DMS114 treated with DMSO at 0.1 percent for 48 hours (cell line): ENCODE results near the gene NUTF2.
"Not testable (repeated sequence)": the region's sequence is repeated elsewhere in the genome, so short reads cannot be mapped to it uniquely, and the experiment has no call there.

Experiments
- DNase-seq: peaks from one replicate; lab custom pipeline; 2025; ENCODE audit not compliant: unreplicated experiment; lab: John Stamatoyannopoulos, UW

Gene NUTF2

GRCh38 chr16:67883146-67883871 is 36.6 kb downstream of the NUTF2 start:
- DNase-seq = peak; percentile 37

- DNase-seq = no peak
Observed at GRCh38 chr16:67883872-67884261, 37.1 kb downstream of the NUTF2 start.

GRCh38 chr16:67884684-67885083 is 38.0 kb downstream of the NUTF2 start, which contains the start of gene NRN1L:
Gene NRN1L (plus strand): TSS chr16:67884885. CDS start chr16:67884904, 19 bp downstream.
- no peak for DNase-seq

GRCh38 chr16:67885545-67885944 is 38.8 kb downstream of the NUTF2 start:
- DNase-seq = no peak

GRCh38 chr16:67885976-67886375 is 39.2 kb downstream of the NUTF2 start:
- DNase-seq = no peak

- DNase-seq = no peak
Observed at GRCh38 chr16:67886387-67886786, 39.7 kb downstream of the NUTF2 start.

GRCh38 chr16:67888331-67888730 is 41.6 kb downstream of the NUTF2 start:
- no peak for DNase-seq

- no peak for DNase-seq
Observed at GRCh38 chr16:67892375-67892774, 45.6 kb downstream of the NUTF2 start.

- DNase-seq = peak; percentile 99
Observed at GRCh38 chr16:67892899-67893742, 46.4 kb downstream of the NUTF2 start, which contains the start of gene PSKH1. Gene PSKH1 (plus strand): TSS chr16:67893254. CDS start chr16:67908750, 15,496 bp downstream.

GRCh38 chr16:67893743-67894399 is 47.1 kb downstream of the NUTF2 start:
- no peak for DNase-seq

GRCh38 chr16:67897231-67897630 is 50.5 kb downstream of the NUTF2 start:
- no peak for DNase-seq

GRCh38 chr16:67901734-67902133 is 55.0 kb downstream of the NUTF2 start:
- no peak for DNase-seq

- DNase-seq = no peak
Observed at GRCh38 chr16:67902831-67903230, 56.1 kb downstream of the NUTF2 start.

- DNase-seq = no peak
Observed at GRCh38 chr16:67907397-67908180, 60.9 kb downstream of the NUTF2 start.

- no peak for DNase-seq
Observed at GRCh38 chr16:67909056-67909742, 62.5 kb downstream of the NUTF2 start.

GRCh38 chr16:67910158-67910557 is 63.4 kb downstream of the NUTF2 start:
- no peak for DNase-seq

- no peak for DNase-seq
Observed at GRCh38 chr16:67914758-67915495, 68.2 kb downstream of the NUTF2 start.

- DNase-seq = not testable (repeated sequence)
Observed at GRCh38 chr16:67915496-67915769, 68.7 kb downstream of the NUTF2 start.

- DNase-seq = no peak
Observed at GRCh38 chr16:67915831-67916723, 69.3 kb downstream of the NUTF2 start.
